ENCODE measurements around the gene GPR35. TPM values are rescaled to one million over a fixed set of nuclear protein-coding genes. Genes with fewer than 3 reads are reported as not detected.

The GPR35 gene
- total and polyA plus RNA-seq, 2 of the 13 experiments (the other 11 are each of a cell fraction or from before 2014, with no cell fraction given) = 27.1 to 44.2 TPM

- no peak; the same call in 1 of the 2 replicates for TF ChIP-seq MEF2D (CRISPR knock-in tag; IDR thresholded peaks at IDR 0.05)
- no peak for TF ChIP-seq ZNF276 (CRISPR knock-in tag; IDR thresholded peaks at IDR 0.05; ENCODE audit: low read depth)
- TF ChIP-seq FOXP1 (IDR thresholded peaks at IDR 0.05) = no peak
- peak; percentile 17; the same call in 1 of the 2 replicates for TF ChIP-seq FOXP1 (CRISPR knock-in tag; IDR thresholded peaks at IDR 0.05)
- TF ChIP-seq ZBTB40 (IDR thresholded peaks at IDR 0.05) = no peak
- TF ChIP-seq ZBTB40 (CRISPR knock-in tag; IDR thresholded peaks at IDR 0.05) = peak; percentile 58
- no peak for TF ChIP-seq REST (IDR thresholded peaks at IDR 0.05; ENCODE audit: borderline replicate concordance in 1 of 2, low read depth in 1 of 2, low read length in 2 of 2)
- no peak for TF ChIP-seq HMGXB3 (CRISPR knock-in tag; IDR thresholded peaks at IDR 0.05; ENCODE audit: borderline replicate concordance)
Measured at GRCh38 chr2:240626531-240627300, 1.4 kb downstream of the GPR35 start (continued).
